Osteoblast (primary cell): ENCODE measurements around the gene RAB27B. TPM values are rescaled to one million over a fixed set of nuclear protein-coding genes. Genes with fewer than 3 reads are reported as not detected.

ENCODE experiments used
- DNase-seq: peaks from one replicate; pipeline ENCODE4 v3.0.0; 2011; ENCODE audit warnings: low spot score, mixed read lengths; ENCODE audit not compliant: insufficient read length; ENCODE audit errors: missing footprints
- H2AFZ ChIP-seq: 2 replicates; pipeline ENCODE4 v1.6.0; 2011; ENCODE audit warnings: mild to moderate bottlenecking, low read length
- H3K27ac ChIP-seq: 2 replicates; pipeline ENCODE4 v1.5.1; 2011; ENCODE audit warnings: mild to moderate bottlenecking, low read depth, low read length, moderate library complexity
- H3K27me3 ChIP-seq: 2 replicates; pipeline ENCODE4 v1.6.0; 2012; ENCODE audit warnings: mild to moderate bottlenecking, control low read depth, inconsistent platforms, low read length, moderate library complexity; ENCODE audit not compliant: insufficient read depth
- H3K36me3 ChIP-seq: 2 replicates; pipeline ENCODE4 v1.5.1; 2011; ENCODE audit warnings: mild to moderate bottlenecking, low read length, control low read depth, moderate library complexity; ENCODE audit not compliant: insufficient read depth
- H3K4me1 ChIP-seq: 2 replicates; pipeline ENCODE4 v1.5.1; 2011; ENCODE audit warnings: mild to moderate bottlenecking, low read length, control low read depth, moderate library complexity; ENCODE audit not compliant: insufficient read depth
- H3K4me2 ChIP-seq: 2 replicates; pipeline ENCODE4 v1.6.0; 2011; ENCODE audit warnings: mild to moderate bottlenecking, low read length; ENCODE audit not compliant: insufficient read depth
- H3K4me3 ChIP-seq: fragments of 200-600 bp; sonication (generic); 3 replicates; pipeline ENCODE4 v1.5.1; 2012; ENCODE audit warnings: mild to moderate bottlenecking, low read length, inconsistent platforms; ENCODE audit not compliant: insufficient read depth
- H3K79me2 ChIP-seq: 2 replicates; pipeline ENCODE4 v1.6.0; 2012; ENCODE audit warnings: mild to moderate bottlenecking, low read length, control low read depth, inconsistent platforms; ENCODE audit not compliant: insufficient read depth
- H3K9me3 ChIP-seq: 2 replicates; pipeline ENCODE4 v1.5.1; 2011; ENCODE audit warnings: low read depth, low read length, control low read depth
- H4K20me1 ChIP-seq: 2 replicates; pipeline ENCODE4 v1.6.0; 2012; ENCODE audit warnings: mild to moderate bottlenecking, low read length, control low read depth; ENCODE audit not compliant: insufficient read depth
- total RNA-seq: library from RNA; depleted of rRNA; stranded (reverse); fragments of >200 nt; gene quantifications from 2 replicates; pipeline ENCODE4 v1.2.3, GENCODE V29; 2012
- TF ChIP-seq, protein P1 (sequence below): IDR thresholded peaks from 2 replicates; pipeline ENCODE4 v1.5.1; 2011; ENCODE audit warnings: mild to moderate bottlenecking, low read depth, low read length, moderate library complexity; ENCODE audit errors: extremely low read depth

Gene RAB27B
- total RNA-seq, 1 donor: 55.7 TPM

- H3K4me1 ChIP-seq: peaks cover 25% of the 10 kb centered on the region
- no peaks in the 10 kb centered on the region for H4K20me1 ChIP-seq
- H2AFZ ChIP-seq: no peak overlapping the region
- no peaks in the 10 kb centered on the region for H3K9me3 ChIP-seq
- H3K4me2 ChIP-seq: peak overlapping the region; percentile 23
- DNase-seq: no peak
- H3K79me2 ChIP-seq: no peaks in the 10 kb centered on the region
- H3K27me3 ChIP-seq: no peaks in the 10 kb centered on the region
- no peaks in the 10 kb centered on the region for H3K36me3 ChIP-seq
- TF ChIP-seq, protein P1, sequence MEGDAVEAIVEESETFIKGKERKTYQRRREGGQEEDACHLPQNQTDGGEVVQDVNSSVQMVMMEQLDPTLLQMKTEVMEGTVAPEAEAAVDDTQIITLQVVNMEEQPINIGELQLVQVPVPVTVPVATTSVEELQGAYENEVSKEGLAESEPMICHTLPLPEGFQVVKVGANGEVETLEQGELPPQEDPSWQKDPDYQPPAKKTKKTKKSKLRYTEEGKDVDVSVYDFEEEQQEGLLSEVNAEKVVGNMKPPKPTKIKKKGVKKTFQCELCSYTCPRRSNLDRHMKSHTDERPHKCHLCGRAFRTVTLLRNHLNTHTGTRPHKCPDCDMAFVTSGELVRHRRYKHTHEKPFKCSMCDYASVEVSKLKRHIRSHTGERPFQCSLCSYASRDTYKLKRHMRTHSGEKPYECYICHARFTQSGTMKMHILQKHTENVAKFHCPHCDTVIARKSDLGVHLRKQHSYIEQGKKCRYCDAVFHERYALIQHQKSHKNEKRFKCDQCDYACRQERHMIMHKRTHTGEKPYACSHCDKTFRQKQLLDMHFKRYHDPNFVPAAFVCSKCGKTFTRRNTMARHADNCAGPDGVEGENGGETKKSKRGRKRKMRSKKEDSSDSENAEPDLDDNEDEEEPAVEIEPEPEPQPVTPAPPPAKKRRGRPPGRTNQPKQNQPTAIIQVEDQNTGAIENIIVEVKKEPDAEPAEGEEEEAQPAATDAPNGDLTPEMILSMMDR: no peak
- no peak overlapping the region for H3K4me3 ChIP-seq
- no peak overlapping the region for H3K27ac ChIP-seq
These were observed 98.5 kb downstream of the RAB27B start for GRCh38 chr18:54926593-54927325.

- Histone ChIP-seq H3K27me3 (no peaks in the 10 kb centered on the region), H3K4me3 (no peak overlapping the region), H3K79me2 (no peaks in the 10 kb centered on the region), H2AFZ (peak overlapping the region; percentile 30), H3K27ac (no peak overlapping the region), H3K4me1 (peaks cover 25% of the 10 kb centered on the region), H3K4me2 (no peak overlapping the region), H3K9me3 (no peaks in the 10 kb centered on the region), H4K20me1 (no peaks in the 10 kb centered on the region), H3K36me3 (no peaks in the 10 kb centered on the region)
- DNase-seq: no peak
- TF ChIP-seq, protein P1: no peak
These were observed 100.0 kb downstream of the RAB27B start for GRCh38 chr18:54928236-54928635.

DNA sequence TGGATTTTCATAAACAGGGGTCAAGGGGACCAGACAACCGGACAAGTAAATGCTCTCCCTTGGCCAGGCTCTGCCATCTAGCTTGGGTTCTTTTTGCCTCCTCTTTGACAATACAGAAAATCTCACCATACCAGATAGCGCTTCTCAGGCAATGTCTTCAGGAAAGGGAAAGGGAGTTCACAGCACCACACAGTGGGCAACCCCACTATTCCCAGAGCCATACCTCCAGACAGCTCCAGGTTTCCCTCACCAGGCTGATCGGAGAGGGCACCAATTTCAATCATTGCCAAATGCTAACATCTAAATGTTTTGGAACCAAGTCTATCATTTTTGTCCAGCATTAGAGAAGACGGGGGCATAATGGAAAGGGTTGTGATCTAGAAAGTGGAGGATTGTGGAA, 102.9 kb downstream of the RAB27B start:
- Histone ChIP-seq H3K79me2 (no peaks in the 10 kb centered on the region), H3K4me2 (no peak overlapping the region), H2AFZ (no peak overlapping the region), H3K27ac (no peak overlapping the region), H3K27me3 (no peaks in the 10 kb centered on the region), H3K36me3 (no peaks in the 10 kb centered on the region), H3K9me3 (no peaks in the 10 kb centered on the region), H3K4me1 (peaks cover 17% of the 10 kb centered on the region), H3K4me3 (no peak overlapping the region), H4K20me1 (no peaks in the 10 kb centered on the region)
- no peak for DNase-seq
- TF ChIP-seq, protein P1: peak; percentile 17

GRCh38 chr18:54932472-54932871, 104.2 kb downstream of the RAB27B start:
- H3K4me2 ChIP-seq: no peak overlapping the region
- no peak overlapping the region for H3K4me3 ChIP-seq
- H3K4me1 ChIP-seq: peaks cover 5% of the 10 kb centered on the region
- TF ChIP-seq, protein P1: no peak
- H3K36me3 ChIP-seq: no peaks in the 10 kb centered on the region
- no peak overlapping the region for H2AFZ ChIP-seq
- H3K27me3 ChIP-seq: no peaks in the 10 kb centered on the region
- H4K20me1 ChIP-seq: no peaks in the 10 kb centered on the region
- H3K27ac ChIP-seq: no peak overlapping the region
- H3K79me2 ChIP-seq: no peaks in the 10 kb centered on the region
- no peaks in the 10 kb centered on the region for H3K9me3 ChIP-seq
- no peak for DNase-seq
